ENCODE results near the gene PTPN9. TPM values are rescaled to one million over a fixed set of nuclear protein-coding genes. Genes with fewer than 3 reads are reported as not detected.
"Not testable (repeated sequence)": the region's sequence is repeated elsewhere in the genome, so short reads cannot be mapped to it uniquely, and the experiment has no call there.

PTPN9 gene
- total RNA-seq, 4 donors from 2014 or later, result 5.6 to 33.0 (median 18.9) TPM

- TF ChIP-seq, protein P1, sequence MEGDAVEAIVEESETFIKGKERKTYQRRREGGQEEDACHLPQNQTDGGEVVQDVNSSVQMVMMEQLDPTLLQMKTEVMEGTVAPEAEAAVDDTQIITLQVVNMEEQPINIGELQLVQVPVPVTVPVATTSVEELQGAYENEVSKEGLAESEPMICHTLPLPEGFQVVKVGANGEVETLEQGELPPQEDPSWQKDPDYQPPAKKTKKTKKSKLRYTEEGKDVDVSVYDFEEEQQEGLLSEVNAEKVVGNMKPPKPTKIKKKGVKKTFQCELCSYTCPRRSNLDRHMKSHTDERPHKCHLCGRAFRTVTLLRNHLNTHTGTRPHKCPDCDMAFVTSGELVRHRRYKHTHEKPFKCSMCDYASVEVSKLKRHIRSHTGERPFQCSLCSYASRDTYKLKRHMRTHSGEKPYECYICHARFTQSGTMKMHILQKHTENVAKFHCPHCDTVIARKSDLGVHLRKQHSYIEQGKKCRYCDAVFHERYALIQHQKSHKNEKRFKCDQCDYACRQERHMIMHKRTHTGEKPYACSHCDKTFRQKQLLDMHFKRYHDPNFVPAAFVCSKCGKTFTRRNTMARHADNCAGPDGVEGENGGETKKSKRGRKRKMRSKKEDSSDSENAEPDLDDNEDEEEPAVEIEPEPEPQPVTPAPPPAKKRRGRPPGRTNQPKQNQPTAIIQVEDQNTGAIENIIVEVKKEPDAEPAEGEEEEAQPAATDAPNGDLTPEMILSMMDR (IDR thresholded peaks at IDR 0.05), result no peak
- no peak for TF ChIP-seq POLR2A (IDR thresholded peaks at IDR 0.05)
Observed at GRCh38 chr15:75530169-75530568, 48.9 kb downstream of the PTPN9 start.

DNA sequence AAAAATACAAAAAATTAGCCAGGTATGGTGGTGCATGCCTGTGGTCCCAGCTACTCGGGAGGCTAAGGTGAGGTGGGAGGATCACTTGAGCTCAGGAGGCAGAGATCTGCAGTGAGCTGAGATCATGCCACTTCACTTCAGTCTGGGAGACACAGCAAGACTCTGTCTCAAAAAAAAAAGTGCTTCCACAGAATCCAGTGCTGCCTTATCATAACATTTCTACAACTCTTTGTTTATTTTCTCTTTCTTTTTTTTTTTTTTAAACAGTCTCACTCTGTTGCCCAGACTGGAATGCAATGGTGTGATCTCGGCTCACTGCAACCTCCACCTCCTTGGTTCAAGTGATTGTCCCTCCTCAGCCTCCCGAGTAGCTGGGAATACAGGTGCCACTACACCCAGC is 53.4 kb downstream of the PTPN9 start:
- H3K4me1 ChIP-seq; H3K4me3 ChIP-seq; H3K36me3 ChIP-seq; DNase-seq; H3K9me3 ChIP-seq; intact Hi-C loops (cut with DNase I; ENCODE audit: low total_unique reads); H3K27me3 ChIP-seq; H3K27ac ChIP-seq: not testable (repeated sequence)

More at GRCh38 chr15:75530169-75530568, 48.9 kb downstream of the PTPN9 start:
- Histone ChIP-seq H3K36me3 (no peaks in the 10 kb centered on the region), H3K9me3 (no peaks in the 10 kb centered on the region), H3K27me3 (no peaks in the 10 kb centered on the region), H3K4me3 (no peak overlapping the region), H3K4me1 (peaks cover 3 to 9% of the 10 kb centered on the region in 2 donors), H3K27ac (no peak overlapping the region)
- intact Hi-C loops (cut with DNase I; ENCODE audit: low total_unique reads), result no loop called here
- DNase-seq, result no peak

DNA sequence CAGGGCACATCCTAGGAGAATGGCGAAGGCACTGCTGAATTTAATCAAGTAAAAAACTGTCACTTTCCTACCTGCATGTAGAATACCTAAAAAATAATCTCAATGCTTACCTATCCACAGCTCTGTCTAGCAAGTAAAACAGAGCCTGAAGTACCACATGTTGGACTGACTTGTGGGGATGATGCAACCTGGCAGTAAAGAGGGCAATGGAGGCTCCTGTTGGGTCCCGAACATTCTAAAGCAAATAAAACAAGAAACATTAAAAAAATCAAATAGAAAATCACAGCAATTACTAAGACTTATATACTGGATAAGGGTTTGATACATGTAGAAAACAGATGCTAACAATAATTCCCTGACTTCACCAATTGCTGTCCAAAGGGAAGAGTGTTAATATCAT is 56.1 kb downstream of the PTPN9 start:
- Histone ChIP-seq H3K27ac (no peak overlapping the region), H3K36me3 (no peaks in the 10 kb centered on the region), H3K27me3 (no peaks in the 10 kb centered on the region), H3K4me3 (no peak overlapping the region), H3K9me3 (no peaks in the 10 kb centered on the region), H3K4me1 (no peaks in the 10 kb centered on the region)
- intact Hi-C loops (cut with DNase I; ENCODE audit: low total_unique reads), result no loop called here
- TF ChIP-seq POLR2A (IDR thresholded peaks at IDR 0.05), result no peak
- TF ChIP-seq, protein P1 (IDR thresholded peaks at IDR 0.05), result no peak
- no peak for DNase-seq

- Histone ChIP-seq H3K9me3 (no peaks in the 10 kb centered on the region), H3K4me3 (no peak overlapping the region), H3K4me1 (no peaks in the 10 kb centered on the region), H3K27me3 (no peaks in the 10 kb centered on the region), H3K36me3 (no peaks in the 10 kb centered on the region), H3K27ac (no peak overlapping the region)
- intact Hi-C loops (cut with DNase I; ENCODE audit: low total_unique reads), result no loop called here
- TF ChIP-seq, protein P1 (IDR thresholded peaks at IDR 0.05), result no peak
- TF ChIP-seq POLR2A (IDR thresholded peaks at IDR 0.05), result no peak
- no peak for DNase-seq
Observed at GRCh38 chr15:75517233-75517632, 61.9 kb downstream of the PTPN9 start.

DNA sequence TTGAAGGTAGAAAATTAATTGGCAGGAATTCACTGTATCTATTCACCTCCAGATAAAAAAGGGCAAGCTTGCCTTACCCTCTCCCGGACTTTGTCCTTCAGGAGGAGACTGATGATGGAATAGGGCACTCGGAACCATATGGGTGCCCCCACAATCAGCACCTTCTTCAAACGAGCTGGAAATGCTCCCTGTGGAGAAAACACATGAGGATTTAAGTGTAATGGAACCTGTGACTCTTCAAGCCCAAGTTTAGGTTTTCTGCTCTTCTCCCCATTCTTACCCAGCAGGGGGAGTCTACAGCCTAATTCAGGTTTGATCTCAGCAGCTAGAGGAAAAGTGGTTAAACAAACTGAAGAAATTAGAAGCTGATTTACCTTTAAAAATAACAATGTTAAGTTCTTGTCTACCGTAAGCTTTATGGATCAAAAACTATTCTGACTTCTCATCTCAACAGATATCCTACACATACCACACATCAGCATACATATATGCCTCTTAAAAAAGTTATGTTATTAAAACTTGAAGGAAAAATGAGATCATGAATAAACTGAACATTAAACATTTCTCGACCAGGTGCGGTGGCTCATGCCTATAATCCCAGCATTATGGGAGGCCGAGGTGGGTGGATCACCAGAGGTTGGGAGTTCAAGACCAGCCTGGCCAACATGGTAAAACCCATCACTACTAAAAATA is 70.1 kb downstream of the PTPN9 start:
- intact Hi-C loops (cut with DNase I; ENCODE audit: low total_unique reads), result no loop called here
- TF ChIP-seq, protein P1 (IDR thresholded peaks at IDR 0.05), result peak; percentile 33 to 52 (median 48)
- no peak for TF ChIP-seq POLR2A (IDR thresholded peaks at IDR 0.05)
- Histone ChIP-seq H3K4me3 (no peak overlapping the region), H3K4me1 (no peaks in the 10 kb centered on the region), H3K36me3 (no peaks in the 10 kb centered on the region), H3K9me3 (no peaks in the 10 kb centered on the region), H3K27ac (no peak overlapping the region), H3K27me3 (no peaks in the 10 kb centered on the region)
- DNase-seq, result peak in 1 of 2 donors; percentile 21
